ENCODE data around the gene KLHL20. TPM values are rescaled to one million over a fixed set of nuclear protein-coding genes. Genes with fewer than 3 reads are reported as not detected.
"Not testable (repeated sequence)": the region's sequence is repeated elsewhere in the genome, so short reads cannot be mapped to it uniquely, and the experiment has no call there.

Gene KLHL20
- total and polyA plus RNA-seq, 2 of the 13 experiments (the other 11 are each of a cell fraction or from before 2014, with no cell fraction given): 7.4 to 14.3 TPM

- no peak for TF ChIP-seq AHR (CRISPR knock-in tag; IDR thresholded peaks at IDR 0.05)
- TF ChIP-seq XBP1 (CRISPR knock-in tag; IDR thresholded peaks at IDR 0.05): no peak
- intact Hi-C loops (cut with micrococcal nuclease; ENCODE audit: unreplicated experiment): no loop called here
- FAIRE-seq (no peak), ATAC-seq (no peak), DNase-seq (ENCODE audit: low spot score) (no peak)
- CTCF ChIA-PET (ENCODE audit: low intra/inter-chr PET ratio, low total read pairs): no interaction called here
- H2AFZ ChIP-seq (ENCODE audit: low read length): no peak overlapping the region
- peaks cover under 1% of the 10 kb centered on the region; the same call in 1 of the 2 replicates for H3K4me1 ChIP-seq (ENCODE audit: insufficient read depth, low read length)
- H3K9ac ChIP-seq (ENCODE audit: insufficient read depth, low read depth, low read length): no peak overlapping the region
- WGBS (ENCODE audit: low lambda C conversion rate): 100% methylated on average over 2 of the region's 5 CpGs
- POLR2A ChIA-PET: no interaction called here
- no peak overlapping the region for H3K27ac ChIP-seq (ENCODE audit: extremely low read length, insufficient read depth, low read length)
- H3K4me3 ChIP-seq (replicated peaks in 1 of 3; ENCODE audit: insufficient read depth in 1 of 3, low read depth in 2 of 3, low read length in 3 of 3): no peak overlapping the region
- no peaks in the 10 kb centered on the region for H3K27me3 ChIP-seq (ENCODE audit: control insufficient read depth in 1 of 2, insufficient read depth in 2 of 2, low read length in 2 of 2)
- in situ Hi-C loops (cut with HindIII; ENCODE audit: extremely low pct_ligation_motif_present, low pct_unique_long_range_greater_than_20kb): no loop called here
- H3K9me3 ChIP-seq (ENCODE audit: low read length): no peaks in the 10 kb centered on the region
- no peaks in the 10 kb centered on the region for H4K20me1 ChIP-seq (ENCODE audit: insufficient read depth, low read length)
- H3K36me3 ChIP-seq (replicated peaks in 1 of 2; ENCODE audit: control insufficient read depth in 1 of 2, insufficient read depth in 2 of 2, low read length in 2 of 2): peaks cover 8 to 34% of the 10 kb centered on the region in 2 experiments
- H3K4me2 ChIP-seq (ENCODE audit: low read depth, low read length): no peak overlapping the region
- no TSS peak for BruUV-seq (replicated peaks)
- H3K79me2 ChIP-seq (ENCODE audit: insufficient read depth, low read length): no peaks in the 10 kb centered on the region
These were observed 44.2 kb downstream of the KLHL20 start for GRCh38 chr1:173758980-173759379.

DNA sequence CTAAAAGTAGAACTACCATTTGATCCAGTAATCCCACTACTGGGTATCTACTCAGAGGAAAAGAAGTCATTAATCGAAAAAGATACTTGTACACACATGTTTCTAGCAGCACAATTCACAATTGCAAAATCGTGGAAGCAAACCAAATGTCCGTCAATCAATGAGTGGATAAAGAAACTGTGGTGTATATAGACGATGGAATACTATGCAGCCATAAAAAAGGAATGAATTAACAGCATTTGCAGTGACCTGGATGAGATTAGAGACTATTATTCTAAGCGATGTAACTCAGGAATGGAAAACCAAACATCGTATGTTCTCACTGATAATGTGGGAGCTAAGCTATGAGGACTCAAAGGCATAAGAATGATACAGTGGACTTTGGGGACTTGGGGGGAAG lies 49.5 kb downstream of the KLHL20 start:
- CTCF ChIA-PET (ENCODE audit: low intra/inter-chr PET ratio, low total read pairs); H4K20me1 ChIP-seq (ENCODE audit: insufficient read depth, low read length); H3K9me3 ChIP-seq (ENCODE audit: low read length); in situ Hi-C loops (cut with HindIII; ENCODE audit: extremely low pct_ligation_motif_present, low pct_unique_long_range_greater_than_20kb); H3K79me2 ChIP-seq (ENCODE audit: insufficient read depth, low read length); intact Hi-C loops (cut with micrococcal nuclease; ENCODE audit: unreplicated experiment); H3K27me3 ChIP-seq (ENCODE audit: control insufficient read depth in 1 of 2, insufficient read depth in 2 of 2, low read length in 2 of 2); H3K27ac ChIP-seq (ENCODE audit: extremely low read length, insufficient read depth, low read length); H3K4me3 ChIP-seq (replicated peaks in 1 of 3; ENCODE audit: insufficient read depth in 1 of 3, low read depth in 2 of 3, low read length in 3 of 3); H3K4me1 ChIP-seq (ENCODE audit: insufficient read depth, low read length); POLR2A ChIA-PET; DNase-seq (ENCODE audit: low spot score); H3K4me2 ChIP-seq (ENCODE audit: low read depth, low read length); H3K9ac ChIP-seq (ENCODE audit: insufficient read depth, low read depth, low read length); H3K36me3 ChIP-seq (replicated peaks in 1 of 2; ENCODE audit: control insufficient read depth in 1 of 2, insufficient read depth in 2 of 2, low read length in 2 of 2); ATAC-seq; BruUV-seq (replicated peaks); FAIRE-seq; H2AFZ ChIP-seq (ENCODE audit: low read length): not testable (repeated sequence)
- 91% methylated on average over 6 of the region's 6 CpGs for WGBS (ENCODE audit: low lambda C conversion rate)

- H3K4me2 ChIP-seq (ENCODE audit: low read depth, low read length): no peak overlapping the region
- H3K4me1 ChIP-seq (ENCODE audit: insufficient read depth, low read length): no peaks in the 10 kb centered on the region
- ChIA-PET CTCF (ENCODE audit: low intra/inter-chr PET ratio, low total read pairs) (no interaction called here), POLR2A (no interaction called here)
- no peak overlapping the region for H3K4me3 ChIP-seq (replicated peaks in 1 of 3; ENCODE audit: insufficient read depth in 1 of 3, low read depth in 2 of 3, low read length in 3 of 3)
- no peaks in the 10 kb centered on the region for H3K27me3 ChIP-seq (ENCODE audit: control insufficient read depth in 1 of 2, insufficient read depth in 2 of 2, low read length in 2 of 2)
- ATAC-seq: no peak
- no peaks in the 10 kb centered on the region for H3K79me2 ChIP-seq (ENCODE audit: insufficient read depth, low read length)
- H3K27ac ChIP-seq (ENCODE audit: extremely low read length, insufficient read depth, low read length): no peak overlapping the region
- intact Hi-C loops (cut with micrococcal nuclease; ENCODE audit: unreplicated experiment) (no loop called here), in situ Hi-C loops (cut with HindIII; ENCODE audit: extremely low pct_ligation_motif_present, low pct_unique_long_range_greater_than_20kb) (no loop called here)
- H3K36me3 ChIP-seq (replicated peaks in 1 of 2; ENCODE audit: control insufficient read depth in 1 of 2, insufficient read depth in 2 of 2, low read length in 2 of 2): 0 out of 5 replicates have a peak, but pooled peaks cover 0 to 3% of the 10 kb centered on the region in 2 experiments
- H4K20me1 ChIP-seq (ENCODE audit: insufficient read depth, low read length): no peaks in the 10 kb centered on the region
- H2AFZ ChIP-seq (ENCODE audit: low read length): no peak overlapping the region
- no peak for FAIRE-seq
- no peaks in the 10 kb centered on the region for H3K9me3 ChIP-seq (ENCODE audit: low read length)
- no peak for DNase-seq (ENCODE audit: low spot score)
- no TSS peak for BruUV-seq (replicated peaks)
- WGBS (ENCODE audit: low lambda C conversion rate): 91% methylated on average over 2 of the region's 2 CpGs
- no peak overlapping the region for H3K9ac ChIP-seq (ENCODE audit: insufficient read depth, low read depth, low read length)
- TF ChIP-seq ARNT2 (CRISPR knock-in tag; IDR thresholded peaks at IDR 0.05; ENCODE audit: low read depth): no peak
- no peak for TF ChIP-seq ZNF256 (CRISPR knock-in tag; conservative IDR thresholded peaks at IDR 0.05)
- TF ChIP-seq, protein P1, sequence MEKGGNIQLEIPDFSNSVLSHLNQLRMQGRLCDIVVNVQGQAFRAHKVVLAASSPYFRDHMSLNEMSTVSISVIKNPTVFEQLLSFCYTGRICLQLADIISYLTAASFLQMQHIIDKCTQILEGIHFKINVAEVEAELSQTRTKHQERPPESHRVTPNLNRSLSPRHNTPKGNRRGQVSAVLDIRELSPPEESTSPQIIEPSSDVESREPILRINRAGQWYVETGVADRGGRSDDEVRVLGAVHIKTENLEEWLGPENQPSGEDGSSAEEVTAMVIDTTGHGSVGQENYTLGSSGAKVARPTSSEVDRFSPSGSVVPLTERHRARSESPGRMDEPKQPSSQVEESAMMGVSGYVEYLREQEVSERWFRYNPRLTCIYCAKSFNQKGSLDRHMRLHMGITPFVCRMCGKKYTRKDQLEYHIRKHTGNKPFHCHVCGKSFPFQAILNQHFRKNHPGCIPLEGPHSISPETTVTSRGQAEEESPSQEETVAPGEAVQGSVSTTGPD (CRISPR knock-in tag; IDR thresholded peaks at IDR 0.05): no peak
- TF ChIP-seq NFKB2 (CRISPR knock-in tag; IDR thresholded peaks at IDR 0.05; ENCODE audit: borderline replicate concordance): no peak
- no peak for TF ChIP-seq NFKBIZ (CRISPR knock-in tag; IDR thresholded peaks at IDR 0.05)
- no peak for TF ChIP-seq USF2 (IDR thresholded peaks at IDR 0.05; ENCODE audit: low read depth, low read length)
- no peak for TF ChIP-seq USF2 (CRISPR knock-in tag; IDR thresholded peaks at IDR 0.05; ENCODE audit: borderline replicate concordance)
- TF ChIP-seq REL (CRISPR knock-in tag; conservative IDR thresholded peaks at IDR 0.05): no peak
These were observed 53.4 kb downstream of the KLHL20 start for GRCh38 chr1:173768206-173768605.

All from HepG2 (cell line).